HL-60 (cell line): ENCODE results near the gene TEX52.

ENCODE experiments used
- CTCF ChIP-seq: IDR thresholded peaks from one replicate; pipeline ENCODE4 v1.5.1; 2011; ENCODE audit warnings: low read length, control low read depth, inconsistent platforms; ENCODE audit not compliant: insufficient read depth
- POLR2AphosphoS5 ChIP-seq: IDR thresholded peaks from 2 replicates; pipeline ENCODE4 v1.6.1; 2012; ENCODE audit warnings: low read depth
- REST ChIP-seq: IDR thresholded peaks from 2 replicates; pipeline ENCODE4 v1.6.1; 2012; ENCODE audit warnings: low read depth; ENCODE audit not compliant: insufficient replicate concordance

GRCh38 chr12:2890388-2891239 lies 33.8 kb upstream of the TEX52 start, which contains the start of gene TULP3:
- TF ChIP-seq CTCF (no peak), POLR2AphosphoS5 (no peak), REST (no peak)
